ENCODE measurements around the gene GJB6. TPM values are rescaled to one million over a fixed set of nuclear protein-coding genes. Genes with fewer than 3 reads are reported as not detected.

Gene GJB6
- total and polyA plus RNA-seq, 2 of the 4 experiments (the other 2 are of a cell fraction), result not detected

DNA sequence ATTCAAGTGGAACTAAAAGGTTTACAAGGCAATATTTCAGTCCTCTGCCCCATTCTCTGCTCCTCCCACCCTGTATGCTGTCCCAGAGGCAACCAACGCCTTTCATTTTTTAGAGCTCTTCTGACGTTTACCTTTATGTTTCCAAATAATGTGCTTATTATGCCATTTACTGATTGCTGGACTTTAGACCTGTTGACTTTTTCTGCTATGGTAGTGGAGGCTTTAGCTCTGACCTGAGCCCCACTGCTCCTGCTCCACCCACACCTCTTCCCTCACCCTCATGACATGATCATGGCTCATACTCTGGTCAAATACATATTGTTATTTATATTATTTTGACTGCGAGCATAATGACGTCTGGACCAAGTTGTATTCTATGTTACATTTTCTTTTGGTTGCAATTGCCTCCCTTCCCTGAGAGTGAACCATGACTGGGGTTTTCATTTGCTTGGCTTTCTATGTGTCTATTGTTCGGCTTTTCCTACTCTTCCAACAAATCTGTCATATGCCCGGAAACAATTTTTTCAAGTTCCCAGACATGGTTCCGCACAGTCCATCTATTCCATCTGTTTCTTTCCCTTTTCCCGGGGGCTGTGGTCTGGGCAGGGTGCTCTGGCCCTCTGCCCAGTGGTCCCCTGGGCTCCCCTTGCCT is 31.4 kb upstream of the GJB6 start:
- no peak for TF ChIP-seq FOS (IDR thresholded peaks at IDR 0.05; ENCODE audit: low read depth, low read length)
- TF ChIP-seq BHLHE40 (IDR thresholded peaks at IDR 0.05; ENCODE audit: low read depth, low read length), result no peak
- no peak for TF ChIP-seq MAFK (IDR thresholded peaks at IDR 0.05; ENCODE audit: low read depth, low read length)
- TF ChIP-seq POLR2A (IDR thresholded peaks at IDR 0.05; ENCODE audit: low read depth, low read length), result no peak
- TF ChIP-seq MXI1 (IDR thresholded peaks at IDR 0.05; ENCODE audit: borderline replicate concordance, low read depth, low read length), result no peak
- TF ChIP-seq CEBPB (IDR thresholded peaks at IDR 0.05; ENCODE audit: low read depth, low read length), result no peak
- TF ChIP-seq MAZ (IDR thresholded peaks at IDR 0.05; ENCODE audit: borderline replicate concordance, low read depth, low read length), result no peak
- no peak for TF ChIP-seq NFE2L2 (IDR thresholded peaks at IDR 0.05; ENCODE audit: low read depth, low read length)
- TF ChIP-seq RCOR1 (IDR thresholded peaks at IDR 0.05; ENCODE audit: insufficient replicate concordance, low read length), result no peak
- TF ChIP-seq CTCF (conservative IDR thresholded peaks at IDR 0.05; ENCODE audit: low read depth, low read length), result no peak
- no peak for TF ChIP-seq USF2 (IDR thresholded peaks at IDR 0.05; ENCODE audit: low read depth, low read length)
- no peak for TF ChIP-seq SMC3 (IDR thresholded peaks at IDR 0.05; ENCODE audit: low read depth, low read length)
- Histone ChIP-seq H3K9me3 (ENCODE audit: control insufficient read depth, insufficient read depth, low read length) (no peaks in the 10 kb centered on the region), H2BK5ac (ENCODE audit: low read depth, low read length, poor library complexity, severe bottlenecking) (no peak overlapping the region), H3K79me1 (ENCODE audit: low read depth in 1 of 2, low read length in 2 of 2) (no peaks in the 10 kb centered on the region), H3K9ac (ENCODE audit: low read depth, low read length) (no peak overlapping the region), H3K14ac (replicated peaks; ENCODE audit: low read depth, low read length) (no peak overlapping the region), H4K5ac (ENCODE audit: low read depth, low read length) (no peak overlapping the region), H3K4ac (ENCODE audit: low read depth, low read length) (no peak overlapping the region), H3K56ac (ENCODE audit: extremely low read depth, insufficient read depth, low read length) (no peak overlapping the region), H2BK20ac (ENCODE audit: low read depth, low read length) (no peak overlapping the region), H3K9me1 (ENCODE audit: insufficient read depth, low read length) (no peaks in the 10 kb centered on the region), H3K23ac (ENCODE audit: low read depth, low read length) (no peak overlapping the region), H3K4me2 (ENCODE audit: low read depth, low read length) (no peak overlapping the region), H4K20me1 (ENCODE audit: insufficient read depth, low read length) (no peaks in the 10 kb centered on the region), H2AK5ac (ENCODE audit: low read depth, low read length) (no peak overlapping the region), H3K27ac (ENCODE audit: insufficient read depth, low read length) (no peak overlapping the region), H4K8ac (ENCODE audit: low read depth in 2 of 2, low read length in 2 of 2) (no peak overlapping the region), H3K36me3 (ENCODE audit: control insufficient read depth, insufficient read depth, low read length) (no peaks in the 10 kb centered on the region), H2AK9ac (replicated peaks; ENCODE audit: low read depth, low read length, poor library complexity) (no peak overlapping the region), H4K91ac (ENCODE audit: insufficient read depth, low read depth, low read length) (no peak overlapping the region), H2BK15ac (ENCODE audit: low read depth, low read length) (no peak overlapping the region), H2BK120ac (ENCODE audit: low read depth, low read length) (no peak overlapping the region), H3K27me3 (ENCODE audit: control insufficient read depth, insufficient read depth, low read length) (peaks cover 23% of the 10 kb centered on the region), H2AFZ (replicated peaks; ENCODE audit: low read length, poor library complexity) (no peak overlapping the region), H3K4me1 (ENCODE audit: control insufficient read depth, insufficient read depth, low read length) (no peaks in the 10 kb centered on the region), H3K4me3 (ENCODE audit: insufficient read depth, low read depth, low read length) (no peak overlapping the region), H3K18ac (ENCODE audit: low read depth, low read length) (no peak overlapping the region)
- POLR2A ChIA-PET (ENCODE audit: unreplicated experiment), result no interaction called here
- BruUV-seq (replicated peaks), result no TSS peak
- WGBS, 2 experiments (ENCODE audit: extremely low coverage in 2 of 2, insufficient read length in 1 of 2), result no CpG with 5 or more reads among the region's 8 CpGs
- ATAC-seq (ENCODE audit: low read depth), result no peak
- DNase-seq, result no peak
- intact Hi-C loops (cut with micrococcal nuclease) (no loop called here), in situ Hi-C loops (cut with MboI; ENCODE audit: low sequenced_read_pairs) (no loop called here), dilution Hi-C loops (cut with HindIII; ENCODE audit: low sequenced_read_pairs, unreplicated experiment) (no loop called here)
- CTCF ChIA-PET, result no interaction called here

All from IMR-90 (cell line).